Activated CD8-positive, alpha-beta T cell treated with anti-CD3 and anti-CD28 coated beads, Interleukin-2, amount 10 ng/mL, durations not matched to agents 7 days and 5 days (primary cell): ENCODE data around the gene MMP2. TPM values are rescaled to one million over a fixed set of nuclear protein-coding genes. Genes with fewer than 3 reads are reported as not detected.

ENCODE experiments used
- ATAC-seq: fragments of 150-1000 bp; cut with Tn5 transposase; one replicate; pipeline ENCODE4 v1.10.0; 2021; ENCODE audit warnings: moderate library complexity
- CTCF ChIA-PET: fragments of 350-600 bp; sonication (Branson Sonifier 250); formaldehyde crosslinking; loops from one replicate; lab custom pipeline; 2021; ENCODE audit warnings: antibody characterized with exemption; lab: Charles Lee
- POLR2A ChIA-PET: fragments of 350-600 bp; sonication (Branson Sonifier 250); formaldehyde crosslinking; loops from one replicate; lab custom pipeline; 2021; ENCODE audit warnings: antibody characterized with exemption; lab: Charles Lee
- DNase-seq: peaks from one replicate; pipeline ENCODE4 v3.0.0-alpha.2; 2020
- H3K27ac Mint-ChIP-seq: one replicate; pipeline ENCODE4 v1.8.0; 2021; ENCODE audit warnings: mild to moderate bottlenecking, mixed read lengths
- H3K27me3 Mint-ChIP-seq: one replicate; pipeline ENCODE4 v1.8.0; 2021; ENCODE audit warnings: low read depth, mixed read lengths
- H3K36me3 Mint-ChIP-seq: one replicate; pipeline ENCODE4 v1.8.0; 2021; ENCODE audit warnings: low read depth, mixed read lengths
- H3K4me1 Mint-ChIP-seq: one replicate; pipeline ENCODE4 v1.8.0; 2021; ENCODE audit warnings: low read depth, mixed read lengths
- H3K4me3 Mint-ChIP-seq: one replicate; pipeline ENCODE4 v1.8.0; 2021; ENCODE audit warnings: mild to moderate bottlenecking, mixed read lengths
- H3K9me3 Mint-ChIP-seq: one replicate; pipeline ENCODE4 v1.8.0; 2022; ENCODE audit warnings: mixed read lengths; ENCODE audit not compliant: insufficient read depth
- total RNA-seq, 2 experiments: library from RNA; stranded (reverse); gene quantifications; one replicate each; pipeline ENCODE4 v1.2.3, GENCODE V29; 2021

The MMP2 gene
- total RNA-seq, 2 experiments from 2014 or later: not detected

GRCh38 chr16:55532227-55532626 is 53.2 kb downstream of the MMP2 start:
- ChIA-PET CTCF (no interaction called here), POLR2A (no interaction called here)
- H3K36me3 Mint-ChIP-seq: no peaks in the 10 kb centered on the region
- H3K4me1 Mint-ChIP-seq: no peaks in the 10 kb centered on the region
- DNase-seq (no peak), ATAC-seq (no peak)
- H3K4me3 Mint-ChIP-seq: no peak overlapping the region
- no peak overlapping the region for H3K27ac Mint-ChIP-seq
- peaks cover 13% of the 10 kb centered on the region for H3K27me3 Mint-ChIP-seq
- no peaks in the 10 kb centered on the region for H3K9me3 Mint-ChIP-seq

- DNase-seq (no peak), ATAC-seq (no peak)
- no peaks in the 10 kb centered on the region for H3K36me3 Mint-ChIP-seq
- CTCF ChIA-PET: interaction anchor here (1.0 kb wide), 1 partner anchor 14 kb away, joined by 3 read pairs; no protein-coding TSS in a partner anchor
- POLR2A ChIA-PET: no interaction called here
- no peak overlapping the region for H3K27ac Mint-ChIP-seq
- H3K4me1 Mint-ChIP-seq: no peaks in the 10 kb centered on the region
- no peak overlapping the region for H3K4me3 Mint-ChIP-seq
- H3K9me3 Mint-ChIP-seq: no peaks in the 10 kb centered on the region
- peaks cover 7% of the 10 kb centered on the region for H3K27me3 Mint-ChIP-seq
Observed at GRCh38 chr16:55534756-55535155, 55.8 kb downstream of the MMP2 start.

- H3K4me1 Mint-ChIP-seq: no peaks in the 10 kb centered on the region
- ChIA-PET POLR2A (interaction anchor here (0.6 kb wide), 1 partner anchor 12 kb away, joined by 3 read pairs; no protein-coding TSS in a partner anchor), CTCF (interaction anchor here (1.5 kb wide), 1 partner anchor 74 kb away, joined by 5 read pairs; no protein-coding TSS in a partner anchor)
- DNase-seq: no peak
- H3K27me3 Mint-ChIP-seq: peaks cover 5% of the 10 kb centered on the region
- H3K36me3 Mint-ChIP-seq: no peaks in the 10 kb centered on the region
- H3K27ac Mint-ChIP-seq: no peak overlapping the region
- H3K9me3 Mint-ChIP-seq: no peaks in the 10 kb centered on the region
- ATAC-seq: no peak
- no peak overlapping the region for H3K4me3 Mint-ChIP-seq
Observed at GRCh38 chr16:55539049-55539448, 60.1 kb downstream of the MMP2 start.

GRCh38 chr16:55539488-55539887 is 60.5 kb downstream of the MMP2 start:
- H3K27ac Mint-ChIP-seq: no peak overlapping the region
- no peak overlapping the region for H3K4me3 Mint-ChIP-seq
- no peaks in the 10 kb centered on the region for H3K36me3 Mint-ChIP-seq
- H3K9me3 Mint-ChIP-seq: no peaks in the 10 kb centered on the region
- ChIA-PET POLR2A (interaction anchor here (0.6 kb wide), 1 partner anchor 13 kb away, joined by 3 read pairs; no protein-coding TSS in a partner anchor), CTCF (no interaction called here)
- no peak for DNase-seq
- no peaks in the 10 kb centered on the region for H3K4me1 Mint-ChIP-seq
- H3K27me3 Mint-ChIP-seq: peaks cover 5% of the 10 kb centered on the region
- ATAC-seq: no peak

GRCh38 chr16:55540221-55540620 is 61.2 kb downstream of the MMP2 start:
- POLR2A ChIA-PET: no interaction called here
- DNase-seq (no peak), ATAC-seq (no peak)
- Mint-ChIP-seq H3K4me1 (no peaks in the 10 kb centered on the region), H3K9me3 (no peaks in the 10 kb centered on the region), H3K4me3 (no peak overlapping the region), H3K36me3 (no peaks in the 10 kb centered on the region), H3K27ac (no peak overlapping the region), H3K27me3 (peaks cover 5% of the 10 kb centered on the region)
- CTCF ChIA-PET: no interaction called here

GRCh38 chr16:55542459-55543082 is 63.6 kb downstream of the MMP2 start:
- POLR2A ChIA-PET: no interaction called here
- CTCF ChIA-PET: interaction anchor here (1.5 kb wide), 1 partner anchor 78 kb away, joined by 4 read pairs; no protein-coding TSS in a partner anchor
- Mint-ChIP-seq H3K27ac (no peak overlapping the region), H3K4me3 (no peak overlapping the region), H3K27me3 (no peaks in the 10 kb centered on the region), H3K36me3 (no peaks in the 10 kb centered on the region), H3K9me3 (no peaks in the 10 kb centered on the region), H3K4me1 (no peaks in the 10 kb centered on the region)
- DNase-seq (no peak), ATAC-seq (no peak)

- ATAC-seq: no peak
- no peak for DNase-seq
- H3K27ac Mint-ChIP-seq: no peak overlapping the region
- no peaks in the 10 kb centered on the region for H3K36me3 Mint-ChIP-seq
- ChIA-PET POLR2A (no interaction called here), CTCF (no interaction called here)
- H3K9me3 Mint-ChIP-seq: no peaks in the 10 kb centered on the region
- H3K27me3 Mint-ChIP-seq: no peaks in the 10 kb centered on the region
- H3K4me3 Mint-ChIP-seq: no peak overlapping the region
- H3K4me1 Mint-ChIP-seq: no peaks in the 10 kb centered on the region
Observed at GRCh38 chr16:55543472-55543871, 64.5 kb downstream of the MMP2 start.

GRCh38 chr16:55552621-55553020 is 73.6 kb downstream of the MMP2 start:
- Mint-ChIP-seq H3K4me3 (no peak overlapping the region), H3K4me1 (no peaks in the 10 kb centered on the region), H3K27ac (no peak overlapping the region), H3K36me3 (no peaks in the 10 kb centered on the region), H3K9me3 (no peaks in the 10 kb centered on the region), H3K27me3 (peaks cover 5% of the 10 kb centered on the region)
- ATAC-seq (no peak), DNase-seq (no peak)
- ChIA-PET POLR2A (no interaction called here), CTCF (no interaction called here)

GRCh38 chr16:55555436-55555835 is 76.4 kb downstream of the MMP2 start:
- H3K4me3 Mint-ChIP-seq: no peak overlapping the region
- no peak for DNase-seq
- no peak for ATAC-seq
- ChIA-PET CTCF (no interaction called here), POLR2A (no interaction called here)
- H3K27ac Mint-ChIP-seq: no peak overlapping the region
- H3K9me3 Mint-ChIP-seq: no peaks in the 10 kb centered on the region
- no peaks in the 10 kb centered on the region for H3K4me1 Mint-ChIP-seq
- H3K36me3 Mint-ChIP-seq: no peaks in the 10 kb centered on the region
- H3K27me3 Mint-ChIP-seq: no peaks in the 10 kb centered on the region

Other genes with a start within 250 kb of the MMP2 start
- gene IRX6, start 155.0 kb upstream of the MMP2 start, total RNA-seq: not detected
- under 1 TPM in 1 of 2 experiments, not detected in 1; 0.37 TPM for gene LPCAT2, start 29.9 kb downstream of the MMP2 start, total RNA-seq
- not detected for gene CAPNS2, start 87.5 kb downstream of the MMP2 start, total RNA-seq
- not detected for gene SLC6A2, start 176.8 kb downstream of the MMP2 start, total RNA-seq